Measurements from ENCODE around the gene CCDC92B. TPM values are rescaled to one million over a fixed set of nuclear protein-coding genes. Genes with fewer than 3 reads are reported as not detected.

CCDC92B gene
- total and polyA plus RNA-seq, 2 of the 4 experiments (the other 2 are of a cell fraction), result not detected

DNA sequence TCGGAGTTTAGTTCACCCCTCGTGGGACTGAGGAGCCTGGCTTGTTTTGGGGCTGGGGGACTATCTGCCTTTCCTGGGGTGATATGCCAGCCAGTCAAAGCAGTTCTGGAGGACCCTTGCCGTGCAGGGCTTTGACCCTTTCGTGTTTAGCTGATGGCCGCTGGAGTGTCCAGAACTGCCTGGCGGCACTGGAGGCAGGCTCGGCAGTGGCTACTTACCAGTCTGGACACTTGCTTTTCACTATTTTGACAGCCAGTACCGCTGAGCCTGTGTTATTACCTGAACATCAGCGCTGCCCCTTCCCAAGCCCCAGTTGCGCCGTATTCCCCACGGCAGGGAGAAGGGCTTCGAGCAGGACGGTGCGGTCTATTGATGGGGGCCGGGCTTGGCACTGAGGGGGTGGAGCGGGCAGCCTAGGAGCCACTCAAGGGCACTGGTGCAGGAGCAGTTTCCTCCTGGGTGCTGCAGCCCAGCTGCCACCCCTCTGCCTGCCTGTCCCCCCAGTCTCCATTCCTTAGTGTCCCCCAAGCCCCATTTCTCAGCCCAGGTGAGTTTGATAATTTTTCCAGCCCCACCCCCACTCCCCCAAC is 18.6 kb downstream of the CCDC92B start:
- Histone ChIP-seq H3K79me1 (ENCODE audit: low read depth in 1 of 2, low read length in 2 of 2) (no peaks in the 10 kb centered on the region), H3K4me1 (ENCODE audit: control insufficient read depth, insufficient read depth, low read length) (no peaks in the 10 kb centered on the region), H3K4me2 (ENCODE audit: low read depth, low read length) (no peak overlapping the region), H4K5ac (ENCODE audit: low read depth, low read length) (no peak overlapping the region), H2AK9ac (replicated peaks; ENCODE audit: low read depth, low read length, poor library complexity) (no peak overlapping the region), H3K9ac (ENCODE audit: low read depth, low read length) (no peak overlapping the region), H3K4me3 (ENCODE audit: insufficient read depth, low read depth, low read length) (no peak overlapping the region), H2BK20ac (ENCODE audit: low read depth, low read length) (no peak overlapping the region), H4K20me1 (ENCODE audit: insufficient read depth, low read length) (no peaks in the 10 kb centered on the region), H4K8ac (ENCODE audit: low read depth in 2 of 2, low read length in 2 of 2) (no peak overlapping the region), H3K9me3 (ENCODE audit: control insufficient read depth, insufficient read depth, low read length) (no peaks in the 10 kb centered on the region), H2BK15ac (ENCODE audit: low read depth, low read length) (no peak overlapping the region), H3K18ac (ENCODE audit: low read depth, low read length) (no peak overlapping the region), H2BK5ac (ENCODE audit: low read depth, low read length, poor library complexity, severe bottlenecking) (no peak overlapping the region), H3K23ac (ENCODE audit: low read depth, low read length) (no peak overlapping the region), H3K4ac (ENCODE audit: low read depth, low read length) (no peak overlapping the region), H2AFZ (replicated peaks; ENCODE audit: low read length, poor library complexity) (peak overlapping the region; percentile 32), H3K9me1 (ENCODE audit: insufficient read depth, low read length) (no peaks in the 10 kb centered on the region), H3K27ac (ENCODE audit: insufficient read depth, low read length) (no peak overlapping the region), H3K56ac (ENCODE audit: extremely low read depth, insufficient read depth, low read length) (no peak overlapping the region), H3K27me3 (ENCODE audit: control insufficient read depth, insufficient read depth, low read length) (peaks cover 19% of the 10 kb centered on the region), H2BK120ac (ENCODE audit: low read depth, low read length) (no peak overlapping the region), H2AK5ac (ENCODE audit: low read depth, low read length) (no peak overlapping the region), H3K36me3 (ENCODE audit: control insufficient read depth, insufficient read depth, low read length) (no peaks in the 10 kb centered on the region), H4K91ac (ENCODE audit: insufficient read depth, low read depth, low read length) (no peak overlapping the region), H3K14ac (replicated peaks; ENCODE audit: low read depth, low read length) (no peak overlapping the region)
- ChIA-PET CTCF (no interaction called here), POLR2A (ENCODE audit: unreplicated experiment) (no interaction called here)
- ATAC-seq (ENCODE audit: low read depth) (no peak), DNase-seq (no peak)
- intact Hi-C loops (cut with micrococcal nuclease) (no loop called here), in situ Hi-C loops (cut with MboI; ENCODE audit: low sequenced_read_pairs) (no loop called here), dilution Hi-C loops (cut with HindIII; ENCODE audit: low sequenced_read_pairs, unreplicated experiment) (no loop called here)
- TF ChIP-seq MAZ (IDR thresholded peaks at IDR 0.05; ENCODE audit: borderline replicate concordance, low read depth, low read length) (no peak), RFX5 (IDR thresholded peaks at IDR 0.05; ENCODE audit: low read depth, low read length) (no peak), NFE2L2 (IDR thresholded peaks at IDR 0.05; ENCODE audit: low read depth, low read length) (no peak), SMC3 (IDR thresholded peaks at IDR 0.05; ENCODE audit: low read depth, low read length) (no peak), BHLHE40 (IDR thresholded peaks at IDR 0.05; ENCODE audit: low read depth, low read length) (no peak)
- TF ChIP-seq, protein P1, sequence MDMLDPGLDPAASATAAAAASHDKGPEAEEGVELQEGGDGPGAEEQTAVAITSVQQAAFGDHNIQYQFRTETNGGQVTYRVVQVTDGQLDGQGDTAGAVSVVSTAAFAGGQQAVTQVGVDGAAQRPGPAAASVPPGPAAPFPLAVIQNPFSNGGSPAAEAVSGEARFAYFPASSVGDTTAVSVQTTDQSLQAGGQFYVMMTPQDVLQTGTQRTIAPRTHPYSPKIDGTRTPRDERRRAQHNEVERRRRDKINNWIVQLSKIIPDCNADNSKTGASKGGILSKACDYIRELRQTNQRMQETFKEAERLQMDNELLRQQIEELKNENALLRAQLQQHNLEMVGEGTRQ (IDR thresholded peaks at IDR 0.05; ENCODE audit: low read depth, low read length), result no peak
- 61% methylated on average over 9 of the region's 17 CpGs; no CpG with 5 or more reads in 1 of the 2 experiments for WGBS, 2 experiments (ENCODE audit: extremely low coverage in 2 of 2, insufficient read length in 1 of 2)
- no TSS peak for BruUV-seq (replicated peaks)

Measured in IMR-90 (cell line).